HepG2 (cell line): ENCODE data around the gene RALY. TPM values are rescaled to one million over a fixed set of nuclear protein-coding genes. Genes with fewer than 3 reads are reported as not detected.
"Not testable (repeated sequence)": the region's sequence is repeated elsewhere in the genome, so short reads cannot be mapped to it uniquely, and the experiment has no call there.

Experiments used
- ATAC-seq: fragments of 200-7000 bp; cut with Tn5 transposase; 3 replicates; pipeline ENCODE4 v1.9.1; 2020; ENCODE audit warnings: mild to moderate bottlenecking, moderate library complexity
- BruUV-seq: library from RNA; stranded (reverse); fragments of 400-500 nt; replicated peaks from 2 replicates; lab custom pipeline; 2021; lab: Mats Ljungman, UMichigan
- CTCF ChIA-PET: fragments of 300-600 bp; formaldehyde crosslinking; extraction: SDS; loops from one replicate; lab custom pipeline; 2021; ENCODE audit warnings: low total read pairs, inconsistent platforms, low intra/inter-chr PET ratio; lab: Yijun Ruan, JAX
- POLR2A ChIA-PET: fragments of 350-600 bp; sonication (Branson Sonifier 250); formaldehyde crosslinking; loops from one replicate; lab custom pipeline; 2020; ENCODE audit warnings: antibody characterized with exemption, inconsistent platforms; lab: Yijun Ruan, JAX
- DNase-seq: peaks from one replicate; pipeline ENCODE4 v3.0.0-alpha.2; 2015; ENCODE audit warnings: low spot score
- FAIRE-seq: peaks from 3 replicates; lab custom pipeline; 2011; peaks lifted over from hg19 to GRCh38; lab: Jason Lieb, UNC
- H2AFZ ChIP-seq: one replicate; pipeline ENCODE4 v1.6.1; 2011; ENCODE audit warnings: low read length, inconsistent platforms
- H3K27ac ChIP-seq: fragments of 300-600 bp; 3 replicates; pipeline ENCODE4 v1.8.0; 2011; ENCODE audit warnings: mixed run types, mild to moderate bottlenecking, mixed read lengths, low read length, inconsistent platforms; ENCODE audit not compliant: insufficient read depth; ENCODE audit errors: extremely low read length
- H3K27me3 ChIP-seq, 2 experiments: fragments of 200-600 bp in 1 of 2; 2 replicates in 1 of 2; 3 replicates in 1 of 2; pipeline versions ENCODE4 v1.6.0 to v1.8.0; 2011; ENCODE audit warnings: low read length in 2 of 2, mild to moderate bottlenecking in 2 of 2, moderate library complexity in 2 of 2, inconsistent platforms in 1 of 2; ENCODE audit not compliant: insufficient read depth in 2 of 2, control insufficient read depth in 1 of 2
- H3K36me3 ChIP-seq, 2 experiments: fragments of 200-600 bp in 1 of 2; replicated peaks in 1 of 2; 2 replicates in 1 of 2; 3 replicates in 1 of 2; pipeline versions ENCODE4 v1.5.1 to v1.8.0; 2011; ENCODE audit warnings: low read length in 2 of 2, inconsistent platforms in 1 of 2; ENCODE audit not compliant: insufficient read depth in 2 of 2, control insufficient read depth in 1 of 2
- H3K4me1 ChIP-seq: 2 replicates; pipeline ENCODE4 v1.5.1; 2012; ENCODE audit warnings: low read length, inconsistent platforms; ENCODE audit not compliant: insufficient read depth
- H3K4me2 ChIP-seq: 2 replicates; pipeline ENCODE4 v1.6.0; 2011; ENCODE audit warnings: low read depth, low read length, inconsistent platforms
- H3K4me3 ChIP-seq, 3 experiments: fragments of 200-600 bp in 1 of 3; sonication (generic), shearing (Covaris generic) in 1 of 3; replicated peaks in 1 of 3; 2 replicates each; pipeline ENCODE4 v1.5.1; 2011 to 2016; ENCODE audit warnings: low read length in 3 of 3, inconsistent platforms in 2 of 3, low read depth in 2 of 3, mild to moderate bottlenecking in 2 of 3, control low read depth in 1 of 3, mixed read lengths in 1 of 3; ENCODE audit not compliant: insufficient read depth in 1 of 3
- H3K79me2 ChIP-seq: one replicate; pipeline ENCODE4 v1.6.1; 2011; ENCODE audit warnings: low read length, inconsistent platforms; ENCODE audit not compliant: insufficient read depth
- H3K9ac ChIP-seq: 2 replicates; pipeline ENCODE4 v1.6.0; 2011; ENCODE audit warnings: mild to moderate bottlenecking, low read depth, low read length, inconsistent platforms; ENCODE audit not compliant: insufficient read depth
- H3K9me3 ChIP-seq: 2 replicates; pipeline ENCODE4 v1.5.1; 2012; ENCODE audit warnings: mild to moderate bottlenecking, low read length
- H4K20me1 ChIP-seq: 2 replicates; pipeline ENCODE4 v1.6.0; 2011; ENCODE audit warnings: inconsistent platforms, mild to moderate bottlenecking, low read length, moderate library complexity; ENCODE audit not compliant: insufficient read depth
- HNRNPK ChIP-seq: fragments of 200-400 bp; formaldehyde crosslinking; IDR thresholded peaks from 2 replicates; pipeline ENCODE4 v1.6.1; 2018; ENCODE audit warnings: low read length, low read depth, moderate library complexity, mild to moderate bottlenecking; ENCODE audit not compliant: poor library complexity, severe bottlenecking
- PRDM15 ChIP-seq: sonication (generic); formaldehyde crosslinking; IDR thresholded peaks from 2 replicates; pipeline ENCODE4 v1.4.0; 2020; ENCODE audit warnings: missing genetic modification reagents
- ZHX1 ChIP-seq: sonication (generic); formaldehyde crosslinking; IDR thresholded peaks from 2 replicates; pipeline ENCODE4 v1.8.1; 2022; ENCODE audit warnings: low read depth, mild to moderate bottlenecking, missing genetic modification reagents
- WGBS: methylation state at CpG from one replicate; pipeline ENCODE4 v1.1.6; 2017; ENCODE audit warnings: low lambda C conversion rate; 5-methylcytosine and 5-hydroxymethylcytosine counted together
- in situ Hi-C: cut with HindIII; loops from 2 replicates; pipeline ENCODE4 v1.10.0; 2017; ENCODE audit warnings: low pct_unique_long_range_greater_than_20kb; ENCODE audit not compliant: extremely low pct_ligation_motif_present
- intact Hi-C: fragments of 100-400 bp; cut with micrococcal nuclease; formaldehyde crosslinking; loops from one replicate; pipeline ENCODE4 v1.10.0; 2022; ENCODE audit not compliant: unreplicated experiment
- polyA plus RNA-seq, 8 experiments: library from polyadenylated mRNA; depleted of rRNA in 3 of 8; stranded (reverse) in 7 of 8; unstranded in 1 of 8; fragments of >200 nt; fragmentation: Illumina TruSeq in 4 of 8; extraction: Trizol in 4 of 8; gene quantifications; 2 replicates each; pipeline versions ENCODE4 v1.2.1 to v1.2.3, GENCODE V29; 2011 to 2016; ENCODE audit warnings: low read depth in 4 of 8, missing spikeins in 1 of 8, mixed read lengths in 1 of 8; ENCODE audit not compliant: insufficient read depth in 1 of 8
- total RNA-seq, 5 experiments: library from RNA; depleted of rRNA; stranded (reverse); fragments of >200 nt; fragmentation: Illumina TruSeq; extraction: Trizol; gene quantifications; 2 replicates each; pipeline ENCODE4 v1.2.3, GENCODE V29; 2016; ENCODE audit warnings: low read depth in 1 of 5

Gene RALY
- total and polyA plus RNA-seq, 2 of the 13 experiments (the other 11 are each of a cell fraction or from before 2014, with no cell fraction given), result 178 to 186 TPM

GRCh38 chr20:34131491-34131890 is 137.8 kb downstream of the RALY start:
- H4K20me1 ChIP-seq, result no peaks in the 10 kb centered on the region
- intact Hi-C loops (no loop called here), in situ Hi-C loops (no loop called here)
- BruUV-seq, result no TSS peak
- ATAC-seq (no peak), DNase-seq (no peak), FAIRE-seq (no peak)
- H3K9me3 ChIP-seq, result peaks cover 21% of the 10 kb centered on the region; the same call in 1 of the 2 replicates
- H3K36me3 ChIP-seq, result no peaks in the 10 kb centered on the region
- ChIA-PET CTCF (no interaction called here), POLR2A (no interaction called here)
- no peak overlapping the region for H2AFZ ChIP-seq
- H3K27me3 ChIP-seq, result no peaks in the 10 kb centered on the region
- H3K9ac ChIP-seq, result no peak overlapping the region
- 91% methylated on average over 4 of the region's 4 CpGs for WGBS
- no peak overlapping the region for H3K4me2 ChIP-seq
- peaks cover 65% of the 10 kb centered on the region for H3K4me1 ChIP-seq
- H3K79me2 ChIP-seq, result no peaks in the 10 kb centered on the region
- H3K4me3 ChIP-seq, result no peak overlapping the region
- no peak overlapping the region for H3K27ac ChIP-seq
- peak; percentile 85 for TF ChIP-seq HNRNPK
- no peak for TF ChIP-seq PRDM15

GRCh38 chr20:34132491-34132890 is 138.8 kb downstream of the RALY start:
- intact Hi-C loops, H3K27me3 ChIP-seq, H4K20me1 ChIP-seq, H3K4me3 ChIP-seq, ATAC-seq, H3K36me3 ChIP-seq, BruUV-seq, CTCF ChIA-PET, FAIRE-seq, in situ Hi-C loops, H3K79me2 ChIP-seq, H3K9ac ChIP-seq, H2AFZ ChIP-seq, H3K4me2 ChIP-seq, DNase-seq: not testable (repeated sequence)
- H3K27ac ChIP-seq, result peak overlapping the region; percentile 63
- H3K4me1 ChIP-seq, result peaks cover 58% of the 10 kb centered on the region
- over 99% methylated on average over 12 of the region's 26 CpGs for WGBS
- TF ChIP-seq ZHX1 (CRISPR knock-in tag), result 0 out of 2 replicates have a peak, but pooled peaks have one; percentile 9
- peaks cover 16% of the 10 kb centered on the region; the same call in 1 of the 2 replicates for H3K9me3 ChIP-seq
- POLR2A ChIA-PET, result interaction anchor here (0.6 to 1.2 kb wide), 2 partner anchors 20 to 139 kb away, joined by 3 to 17 read pairs; partner anchors contain the start of genes EIF2S2 and RALY
